Mucosa of gallbladder (tissue), 1 donor: ENCODE results near the gene MUCL1. TPM values are rescaled to one million over a fixed set of nuclear protein-coding genes. Genes with fewer than 3 reads are reported as not detected.
"Not testable (repeated sequence)": the region's sequence is repeated elsewhere in the genome, so short reads cannot be mapped to it uniquely, and the experiment has no call there.

Experiments used
- DNase-seq: peaks from one replicate; pipeline ENCODE4 v3.0.0-alpha.2; 2020; ENCODE audit warnings: low spot score
- total RNA-seq: library from RNA; stranded (reverse); gene quantifications from one replicate; pipeline ENCODE4 v1.2.1, GENCODE V29; 2021
- donor health status: DM: no; HTN: no; CAD: no.

The MUCL1 gene
- total RNA-seq = not detected

GRCh38 chr12:54853933-54854538, at the start of gene MUCL1:
Gene MUCL1 (plus strand): TSS chr12:54854516. CDS start chr12:54854583, 67 bp downstream.
- DNase-seq = peak; percentile 65

- DNase-seq = no peak
Observed at GRCh38 chr12:54821676-54822075, 32.6 kb upstream of the MUCL1 start.

GRCh38 chr12:54824402-54824801, 29.9 kb upstream of the MUCL1 start:
- DNase-seq = no peak

- DNase-seq = no peak
Observed at GRCh38 chr12:54829511-54829910, 24.8 kb upstream of the MUCL1 start.

- no peak for DNase-seq
Observed at GRCh38 chr12:54830199-54830598, 24.1 kb upstream of the MUCL1 start.

GRCh38 chr12:54831631-54832030, 22.7 kb upstream of the MUCL1 start:
- no peak for DNase-seq

GRCh38 chr12:54840244-54840865, 14.0 kb upstream of the MUCL1 start:
- no peak for DNase-seq

- no peak for DNase-seq
Observed at GRCh38 chr12:54857406-54857805, 3.1 kb downstream of the MUCL1 start.

- no peak for DNase-seq
Observed at GRCh38 chr12:54858562-54858961, 4.2 kb downstream of the MUCL1 start.

- no peak for DNase-seq
Observed at GRCh38 chr12:54859502-54859901, 5.2 kb downstream of the MUCL1 start.

GRCh38 chr12:54861927-54862326, 7.6 kb downstream of the MUCL1 start:
- no peak for DNase-seq

GRCh38 chr12:54863948-54864618, 9.8 kb downstream of the MUCL1 start:
- no peak for DNase-seq

GRCh38 chr12:54865683-54866324, 11.5 kb downstream of the MUCL1 start:
- no peak for DNase-seq

- no peak for DNase-seq
Observed at GRCh38 chr12:54868690-54869089, 14.4 kb downstream of the MUCL1 start.

- no peak for DNase-seq
Observed at GRCh38 chr12:54870048-54870447, 15.7 kb downstream of the MUCL1 start.

GRCh38 chr12:54870617-54871016, 16.3 kb downstream of the MUCL1 start:
- DNase-seq = no peak

- no peak for DNase-seq
Observed at GRCh38 chr12:54879150-54879549, 24.8 kb downstream of the MUCL1 start.

GRCh38 chr12:54879579-54879978, 25.3 kb downstream of the MUCL1 start:
- no peak for DNase-seq

GRCh38 chr12:54882079-54882478, 27.8 kb downstream of the MUCL1 start:
- DNase-seq = no peak

GRCh38 chr12:54882597-54882996, 28.3 kb downstream of the MUCL1 start:
- not testable (repeated sequence) for DNase-seq

- not testable (repeated sequence) for DNase-seq
Observed at GRCh38 chr12:54888428-54888827, 34.1 kb downstream of the MUCL1 start.

- DNase-seq = no peak
Observed at GRCh38 chr12:54890339-54890738, 36.0 kb downstream of the MUCL1 start.
